A549 (cell line): ENCODE results near the gene STAP2. TPM values are rescaled to one million over a fixed set of nuclear protein-coding genes. Genes with fewer than 3 reads are reported as not detected.

ENCODE experiments used
- ATAC-seq, 2 experiments: fragments of 200-7000 bp in 1 of 2; fragments of >200 bp in 1 of 2; cut with Nextera tagmentation in 1 of 2; cut with Tn5 transposase in 1 of 2; 3 replicates each; pipeline versions ENCODE4 v1.8.0 to v1.9.1; 2018 to 2020; ENCODE audit warnings: mild to moderate bottlenecking in 1 of 2, moderate library complexity in 1 of 2
- CTCF ChIA-PET: fragments of 300-600 bp; sonication (Branson Sonifier 250); formaldehyde crosslinking; extraction: SDS; loops from one replicate; lab custom pipeline; 2021; ENCODE audit warnings: antibody characterized with exemption, inconsistent platforms; lab: Yijun Ruan, JAX
- POLR2A ChIA-PET: fragments of 350-600 bp; formaldehyde crosslinking; extraction: SDS; loops from one replicate; lab custom pipeline; 2021; ENCODE audit warnings: antibody characterized with exemption, inconsistent platforms; lab: Yijun Ruan, JAX
- DNase-seq, 2 experiments: peaks; one replicate each; pipeline versions ENCODE4 v3.0.0 to v3.0.0-alpha.2; 2011 to 2016; ENCODE audit warnings: low read depth in 1 of 2, low spot score in 1 of 2
- FAIRE-seq: peaks from 2 replicates; lab custom pipeline; 2011; peaks lifted over from hg19 to GRCh38; lab: Jason Lieb, UNC
- H3K27ac ChIP-seq, 2 experiments: fragments of >200 bp; sonication (Bioruptor Twin); formaldehyde crosslinking; 3 replicates each; pipeline ENCODE4 v1.5.1; 2016 to 2017
- H3K4me1 ChIP-seq: fragments of >200 bp; sonication (Bioruptor Twin); formaldehyde crosslinking; 3 replicates; pipeline ENCODE4 v1.6.1; 2016
- H3K4me2 ChIP-seq: fragments of >200 bp; sonication (Bioruptor Twin); formaldehyde crosslinking; 3 replicates; pipeline ENCODE4 v1.6.1; 2016
- H3K4me3 ChIP-seq: fragments of >200 bp; sonication (Bioruptor Twin); formaldehyde crosslinking; 3 replicates; pipeline ENCODE4 v1.5.1; 2016
- H3K9me3 ChIP-seq: fragments of >200 bp; sonication (Bioruptor Twin); formaldehyde crosslinking; 3 replicates; pipeline ENCODE4 v1.6.1; 2016
- CBX8 ChIP-seq: fragments of 200-600 bp; sonication (generic); IDR thresholded peaks from 2 replicates; pipeline ENCODE4 v1.6.1; 2016
- FOSB ChIP-seq: fragments of 250-450 bp; sonication (Bioruptor Pico); IDR thresholded peaks from 2 replicates; pipeline ENCODE4 v1.5.0; 2020; ENCODE audit warnings: mild to moderate bottlenecking, moderate library complexity
- FOSL2 ChIP-seq, 2 experiments: fragments of 450-650 bp in 1 of 2; fragments of >200 bp in 1 of 2; sonication (Bioruptor Twin) in 1 of 2; formaldehyde crosslinking; IDR thresholded peaks; 2 replicates each; pipeline versions ENCODE4 v1.5.0 to v1.6.1; 2016 to 2020; ENCODE audit warnings: mild to moderate bottlenecking in 1 of 2, moderate library complexity in 1 of 2
- HMGXB4 ChIP-seq: fragments of 250-450 bp; sonication (Bioruptor Pico); IDR thresholded peaks from 2 replicates; pipeline ENCODE4 v1.5.0; 2021; ENCODE audit warnings: mild to moderate bottlenecking, moderate library complexity, borderline replicate concordance
- HOXA7 ChIP-seq: fragments of 250-450 bp; sonication (Bioruptor Pico); IDR thresholded peaks from 2 replicates; pipeline ENCODE4 v1.5.0; 2020; ENCODE audit warnings: mild to moderate bottlenecking, moderate library complexity
- JUNB ChIP-seq: fragments of >200 bp; sonication (Bioruptor Twin); formaldehyde crosslinking; IDR thresholded peaks from 2 replicates; pipeline ENCODE4 v1.6.1; 2016
- MAZ ChIP-seq: fragments of 150-350 bp; IDR thresholded peaks from 2 replicates; pipeline ENCODE4 v1.6.1; 2014; ENCODE audit warnings: antibody characterized with exemption, low read depth, low read length, borderline replicate concordance
- NPAS2 ChIP-seq: fragments of 250-450 bp; sonication (Bioruptor Pico); IDR thresholded peaks from 2 replicates; pipeline ENCODE4 v1.8.0; 2022; ENCODE audit warnings: mild to moderate bottlenecking, moderate library complexity, borderline replicate concordance
- PBX3 ChIP-seq: IDR thresholded peaks from 2 replicates; pipeline ENCODE4 v1.6.1; 2012
- POLR2A ChIP-seq: IDR thresholded peaks from 2 replicates; pipeline ENCODE4 v1.6.1; 2012; ENCODE audit warnings: mild to moderate bottlenecking, low read length
- REST ChIP-seq: fragments of 200-600 bp; sonication (generic); IDR thresholded peaks from 2 replicates; pipeline ENCODE4 v1.6.1; 2016; ENCODE audit warnings: antibody characterized with exemption, mild to moderate bottlenecking, moderate library complexity
- RNF2 ChIP-seq: fragments of 200-600 bp; sonication (generic); IDR thresholded peaks from 2 replicates; pipeline ENCODE4 v1.6.1; 2016; ENCODE audit warnings: low read depth, mild to moderate bottlenecking, antibody characterized with exemption, moderate library complexity, borderline replicate concordance
- USF2 ChIP-seq: fragments of 450-650 bp; IDR thresholded peaks from 2 replicates; pipeline ENCODE4 v1.6.1; 2014; ENCODE audit warnings: antibody characterized with exemption
- ZC3H11A ChIP-seq: fragments of 450-650 bp; IDR thresholded peaks from 2 replicates; pipeline ENCODE4 v1.6.1; 2014; ENCODE audit warnings: antibody characterized with exemption, mild to moderate bottlenecking
- WGBS: methylation state at CpG from one replicate; pipeline ENCODE4 v1.1.6; 2017; ENCODE audit errors: missing lambda C conversion rate; 5-methylcytosine and 5-hydroxymethylcytosine counted together
- polyA plus RNA-seq, 4 experiments: library from polyadenylated mRNA; depleted of rRNA in 3 of 4; stranded (reverse); fragments of >200 nt; fragmentation: RNase III in 1 of 4; extraction: RNeasy Plus Mini Kit Qiagen cat#74134 plus additional on column Dnase treatment in 1 of 4; gene quantifications; 2 replicates in 3 of 4; 3 replicates in 1 of 4; pipeline ENCODE4 v1.2.3, GENCODE V29; 2011 to 2017

The STAP2 gene
- polyA plus RNA-seq, 2 of the 4 experiments (the other 2 are of a cell fraction): 0.19 TPM; not detected in 1

- no peak overlapping the region for H3K4me2 ChIP-seq
- peaks cover 25% of the 10 kb centered on the region for H3K4me1 ChIP-seq
- CTCF ChIA-PET: interaction anchor here (1.0 to 2.4 kb wide), 3 partner anchors 10 to 31 kb away, joined by 6 to 10 read pairs (median 6); partner anchors contain the start of gene SH3GL1
- TF ChIP-seq MAZ (no peak), REST (no peak), FOSB (CRISPR knock-in tag) (no peak), CBX8 (no peak), JUNB (no peak), USF2 (no peak), POLR2A (no peak), RNF2 (no peak), HOXA7 (CRISPR knock-in tag) (no peak), ZC3H11A (no peak), HMGXB4 (CRISPR knock-in tag) (no peak), FOSL2 (IDR thresholded peaks at IDR 0.05) (no peak), FOSL2 (CRISPR knock-in tag; IDR thresholded peaks at IDR 0.05) (no peak)
- FAIRE-seq (no peak), ATAC-seq (no peak), DNase-seq (no peak)
- H3K9me3 ChIP-seq: no peaks in the 10 kb centered on the region
- 84% methylated on average over 10 of the region's 25 CpGs for WGBS
- no peak overlapping the region for H3K4me3 ChIP-seq
- POLR2A ChIA-PET: no interaction called here
- H3K27ac ChIP-seq: peak overlapping the region in 1 of 2 experiments; percentile 59; a peak in 2 of 6 replicates
Measured at GRCh38 chr19:4369109-4369887, 30.7 kb upstream of the STAP2 start.

GRCh38 chr19:4368128-4368820 is 29.6 kb upstream of the STAP2 start:
- ChIA-PET CTCF (no interaction called here), POLR2A (interaction anchor here (0.6 kb wide), 1 partner anchor 21 kb away, joined by 3 read pairs; no protein-coding TSS in a partner anchor)
- DNase-seq: no peak
- Histone ChIP-seq H3K4me1 (peaks cover 15% of the 10 kb centered on the region), H3K4me3 (no peak overlapping the region), H3K4me2 (no peak overlapping the region), H3K9me3 (no peaks in the 10 kb centered on the region), H3K27ac (peak overlapping the region in 1 of 2 experiments; percentile 61; a peak in 2 of 6 replicates)
- TF ChIP-seq NPAS2 (CRISPR knock-in tag) (no peak), PBX3 (no peak)
- ATAC-seq: no peak
- FAIRE-seq: no peak
- WGBS: 82% methylated on average over 11 of the region's 19 CpGs
